ENCODE data around the gene KANK3. TPM values are rescaled to one million over a fixed set of nuclear protein-coding genes. Genes with fewer than 3 reads are reported as not detected.
A peak's percentile ranks its signal among the peaks of the same experiment; 100 is the strongest.
"Not testable (repeated sequence)": the region's sequence is repeated elsewhere in the genome, so short reads cannot be mapped to it uniquely, and the experiment has no call there.

Gene KANK3
- total and polyA plus RNA-seq, 2 donors (not counting 1 experiment from before 2014, with no cell fraction given): 0.17 to 0.23 TPM

- Histone ChIP-seq H3K9me3 (ENCODE audit: control insufficient read depth, insufficient read depth, low read depth, low read length) (no peaks in the 10 kb centered on the region), H3K36me3 (ENCODE audit: control insufficient read depth, insufficient read depth, low read length) (no peaks in the 10 kb centered on the region), H3K27ac (ENCODE audit: insufficient read depth, low read length) (no peak overlapping the region), H3K4me1 (ENCODE audit: control insufficient read depth, extremely low read depth, insufficient read depth, low read length) (peaks cover 7% of the 10 kb centered on the region), H3K9ac (ENCODE audit: insufficient read depth, low read length) (no peak overlapping the region), H3K4me3 (replicated peaks in 1 of 4; ENCODE audit: control extremely low read depth in 1 of 4, insufficient read depth in 1 of 4, low read depth in 3 of 4, low read length in 4 of 4) (peak overlapping the region in 1 of 4 experiments; percentile 25), H3K4me2 (ENCODE audit: extremely low read depth, insufficient read depth, low read length) (peak overlapping the region; percentile 1), H3K79me2 (ENCODE audit: control insufficient read depth, insufficient read depth, low read length) (no peaks in the 10 kb centered on the region), H4K20me1 (ENCODE audit: control insufficient read depth, extremely low read depth, insufficient read depth, low read length) (no peaks in the 10 kb centered on the region), H2AFZ (ENCODE audit: low read length) (no peak overlapping the region), H3K27me3 (ENCODE audit: control insufficient read depth, insufficient read depth, low read length) (no peaks in the 10 kb centered on the region)
- TF ChIP-seq EZH2 (IDR thresholded peaks at IDR 0.05; ENCODE audit: low read length, missing control alignments): no peak
- TF ChIP-seq CTCF (conservative IDR thresholded peaks at IDR 0.05 in 1 of 2, IDR thresholded peaks at IDR 0.05 in 1 of 2; ENCODE audit: low read depth in 1 of 2, low read length in 2 of 2): no peak
- DNase-seq (ENCODE audit: low read depth in 2 of 2): peak in 1 of 2 donors; percentile 34
Observed at GRCh38 chr19:8352134-8352827, 9.2 kb upstream of the KANK3 start.

GRCh38 chr19:8349629-8350372 is 6.7 kb upstream of the KANK3 start:
- not testable (repeated sequence) for H4K20me1 ChIP-seq (ENCODE audit: control insufficient read depth, extremely low read depth, insufficient read depth, low read length); H3K27ac ChIP-seq (ENCODE audit: insufficient read depth, low read length); H3K36me3 ChIP-seq (ENCODE audit: control insufficient read depth, insufficient read depth, low read length); H3K9ac ChIP-seq (ENCODE audit: insufficient read depth, low read length); H2AFZ ChIP-seq (ENCODE audit: low read length); H3K27me3 ChIP-seq (ENCODE audit: control insufficient read depth, insufficient read depth, low read length); H3K79me2 ChIP-seq (ENCODE audit: control insufficient read depth, insufficient read depth, low read length); DNase-seq (ENCODE audit: low read depth in 2 of 2); H3K4me2 ChIP-seq (ENCODE audit: extremely low read depth, insufficient read depth, low read length); H3K4me1 ChIP-seq (ENCODE audit: control insufficient read depth, extremely low read depth, insufficient read depth, low read length); H3K4me3 ChIP-seq (replicated peaks in 1 of 4; ENCODE audit: control extremely low read depth in 1 of 4, insufficient read depth in 1 of 4, low read depth in 3 of 4, low read length in 4 of 4); H3K9me3 ChIP-seq (ENCODE audit: control insufficient read depth, insufficient read depth, low read depth, low read length)

GRCh38 chr19:8343483-8343844 is 402 bp upstream of the KANK3 start:
- Histone ChIP-seq H4K20me1 (ENCODE audit: control insufficient read depth, extremely low read depth, insufficient read depth, low read length) (no peaks in the 10 kb centered on the region), H3K9ac (ENCODE audit: insufficient read depth, low read length) (no peak overlapping the region), H3K27me3 (ENCODE audit: control insufficient read depth, insufficient read depth, low read length) (peaks cover 11% of the 10 kb centered on the region), H3K4me3 (replicated peaks in 1 of 4; ENCODE audit: control extremely low read depth in 1 of 4, insufficient read depth in 1 of 4, low read depth in 3 of 4, low read length in 4 of 4) (no peak overlapping the region), H3K27ac (ENCODE audit: insufficient read depth, low read length) (no peak overlapping the region), H3K4me1 (ENCODE audit: control insufficient read depth, extremely low read depth, insufficient read depth, low read length) (peaks cover 3% of the 10 kb centered on the region), H3K79me2 (ENCODE audit: control insufficient read depth, insufficient read depth, low read length) (no peaks in the 10 kb centered on the region), H3K9me3 (ENCODE audit: control insufficient read depth, insufficient read depth, low read depth, low read length) (no peaks in the 10 kb centered on the region), H2AFZ (ENCODE audit: low read length) (no peak overlapping the region), H3K4me2 (ENCODE audit: extremely low read depth, insufficient read depth, low read length) (no peak overlapping the region), H3K36me3 (ENCODE audit: control insufficient read depth, insufficient read depth, low read length) (no peaks in the 10 kb centered on the region)
- no peak for DNase-seq (ENCODE audit: low read depth in 2 of 2)
- TF ChIP-seq CTCF (conservative IDR thresholded peaks at IDR 0.05 in 1 of 2, IDR thresholded peaks at IDR 0.05 in 1 of 2; ENCODE audit: low read depth in 1 of 2, low read length in 2 of 2) (no peak), EZH2 (IDR thresholded peaks at IDR 0.05; ENCODE audit: low read length, missing control alignments) (no peak)

Data from fibroblast of lung (primary cell).